GM18517 (cell line): ENCODE measurements around the gene FBXO30.

ENCODE experiments used
- ATAC-seq: cut with Tn5 transposase; IDR thresholded peaks from one replicate; pipeline ENCODE4 v1.9.1; 2021; ENCODE audit warnings: mild to moderate bottlenecking, moderate library complexity; ENCODE audit not compliant: unreplicated experiment

Gene FBXO30, protein sequence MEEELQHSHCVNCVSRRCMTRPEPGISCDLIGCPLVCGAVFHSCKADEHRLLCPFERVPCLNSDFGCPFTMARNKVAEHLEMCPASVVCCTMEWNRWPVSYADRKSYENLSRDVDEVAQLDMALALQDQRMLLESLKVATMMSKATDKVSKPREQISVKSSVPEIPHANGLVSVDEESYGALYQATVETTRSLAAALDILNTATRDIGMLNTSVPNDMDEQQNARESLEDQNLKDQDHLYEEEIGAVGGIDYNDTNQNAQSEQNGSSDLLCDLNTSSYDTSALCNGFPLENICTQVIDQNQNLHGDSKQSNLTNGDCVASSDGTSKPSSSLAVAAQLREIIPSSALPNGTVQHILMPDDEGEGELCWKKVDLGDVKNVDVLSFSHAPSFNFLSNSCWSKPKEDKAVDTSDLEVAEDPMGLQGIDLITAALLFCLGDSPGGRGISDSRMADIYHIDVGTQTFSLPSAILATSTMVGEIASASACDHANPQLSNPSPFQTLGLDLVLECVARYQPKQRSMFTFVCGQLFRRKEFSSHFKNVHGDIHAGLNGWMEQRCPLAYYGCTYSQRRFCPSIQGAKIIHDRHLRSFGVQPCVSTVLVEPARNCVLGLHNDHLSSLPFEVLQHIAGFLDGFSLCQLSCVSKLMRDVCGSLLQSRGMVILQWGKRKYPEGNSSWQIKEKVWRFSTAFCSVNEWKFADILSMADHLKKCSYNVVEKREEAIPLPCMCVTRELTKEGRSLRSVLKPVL

DNA sequence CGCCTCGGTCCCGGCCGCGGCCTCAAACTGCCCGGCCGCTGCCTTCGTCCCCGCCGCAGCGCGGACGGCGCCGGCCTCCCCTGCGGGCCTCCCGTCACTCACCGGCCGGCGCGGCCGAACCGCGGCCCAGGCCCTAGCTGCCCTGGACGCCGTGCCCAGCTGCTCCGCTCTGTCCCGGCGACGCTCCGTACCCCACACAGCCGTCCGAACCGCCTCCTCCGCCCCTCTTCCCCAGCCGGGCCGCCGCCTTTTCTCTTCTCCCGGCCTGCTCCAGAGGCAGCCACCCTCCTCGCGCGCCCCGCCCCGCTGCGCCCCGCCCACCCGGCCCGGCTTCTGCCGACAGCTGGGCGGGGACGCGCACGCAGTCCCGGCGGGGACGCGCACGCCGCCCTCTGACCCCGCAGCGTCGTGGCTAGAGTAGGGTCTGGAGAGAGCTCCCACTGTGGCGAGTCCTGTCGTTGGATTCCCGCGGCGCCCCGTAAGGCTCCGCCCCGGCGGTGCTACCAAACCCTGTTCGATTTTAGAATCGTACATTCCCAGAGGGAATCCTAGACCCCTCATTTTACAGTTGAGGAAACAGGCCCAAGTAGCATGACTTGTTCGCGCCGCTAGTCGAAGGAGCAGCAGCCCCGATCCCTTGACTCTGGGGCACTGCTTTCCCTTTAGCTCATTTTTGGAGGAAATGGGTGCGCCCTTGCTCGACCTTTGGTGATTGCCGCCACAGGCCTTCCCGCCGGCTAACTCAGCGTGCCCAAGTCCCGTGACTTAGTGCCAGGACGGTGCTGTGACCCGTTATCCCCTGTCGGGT is at the start of gene FBXO30:
TSS of gene FBXO30 (minus strand) at position 295 of the 808 bp plus-strand sequence. CDS start 8,390 bp downstream, outside the sequence.
- ATAC-seq = peak; percentile 53

DNA sequence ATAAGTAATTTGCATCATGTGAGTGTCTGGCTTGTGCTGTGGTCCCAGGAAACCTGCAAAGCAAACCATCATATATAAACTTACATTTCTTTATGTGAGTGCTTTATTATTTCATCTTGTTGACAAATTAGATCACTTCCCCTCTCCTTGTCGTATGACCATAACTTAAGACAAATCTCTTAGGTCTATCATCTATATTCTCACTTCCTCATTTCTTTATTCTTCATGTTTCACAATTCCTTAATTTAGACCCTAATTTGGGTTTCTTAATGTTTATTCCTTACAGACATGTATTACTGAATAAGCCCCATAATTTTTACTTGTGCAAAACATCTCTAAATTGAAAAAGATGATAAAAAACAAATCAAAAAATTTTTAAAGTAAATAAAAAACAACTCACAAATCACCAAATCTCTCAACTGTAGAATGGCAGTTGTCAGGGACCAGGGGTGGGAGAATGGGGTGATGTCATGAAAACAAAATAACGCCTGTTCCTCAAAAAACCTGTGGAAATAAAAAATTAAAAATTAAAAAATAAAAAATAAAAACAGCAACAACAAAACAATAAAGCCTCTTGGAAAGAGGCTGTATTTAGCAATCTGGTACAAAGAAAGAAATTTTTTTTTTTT is 49.5 kb upstream of the FBXO30 start:
- ATAC-seq = peak; percentile 43

DNA sequence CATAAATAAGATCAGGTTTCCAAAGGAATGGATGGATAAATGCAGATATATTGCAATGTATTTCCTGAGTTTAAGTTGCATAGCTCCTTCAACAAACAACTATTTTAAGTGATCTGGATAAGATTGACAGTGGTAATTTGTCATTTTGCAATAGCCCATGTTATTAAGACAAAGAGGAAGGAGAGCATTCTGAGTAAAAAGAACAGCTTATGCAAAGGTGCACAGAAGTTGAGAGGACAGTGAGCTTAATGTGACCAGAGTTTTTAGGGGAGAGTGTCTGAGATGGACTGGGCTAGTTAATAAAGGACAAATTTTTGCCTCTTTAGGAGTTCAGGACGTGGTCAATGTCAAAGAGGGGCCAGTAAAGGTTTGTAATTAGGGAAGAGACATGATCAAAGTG is 48.8 kb upstream of the FBXO30 start:
- no peak for ATAC-seq

DNA sequence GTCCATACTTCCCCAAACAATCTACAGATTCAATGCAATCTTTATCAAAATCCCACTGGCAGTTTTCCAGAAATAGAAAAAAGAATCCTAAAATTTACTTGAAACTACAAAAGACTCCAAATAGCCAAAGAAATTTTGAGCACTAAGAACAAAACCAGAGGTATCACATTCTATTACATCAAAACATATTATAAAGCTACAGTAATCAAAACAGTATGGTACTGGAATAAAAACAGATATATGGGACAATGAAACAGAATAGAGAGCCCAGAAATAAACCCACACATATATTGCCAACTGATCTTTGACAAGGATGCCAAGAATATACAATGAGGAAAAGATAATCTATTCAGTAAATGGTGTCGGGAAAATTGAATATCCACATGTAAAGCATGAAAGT is 46.0 kb upstream of the FBXO30 start:
- no peak for ATAC-seq

DNA sequence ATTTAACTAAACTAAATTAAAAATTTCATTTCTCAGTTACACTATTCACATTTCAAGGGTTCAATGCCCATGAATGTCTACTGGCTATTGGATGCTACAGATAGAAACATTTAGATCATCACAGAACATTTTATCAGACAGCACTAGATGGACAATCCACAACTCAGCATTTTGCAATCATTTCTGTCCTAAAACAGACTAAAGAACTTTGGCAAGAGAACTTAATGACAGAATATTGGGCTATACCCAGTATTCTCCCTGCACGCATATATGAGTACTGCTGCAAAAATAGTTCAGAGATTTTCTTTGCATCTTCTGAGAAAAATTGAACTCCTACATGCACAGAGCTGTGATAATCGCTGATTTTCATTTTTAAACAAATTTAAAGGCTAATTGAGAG is 36.1 kb upstream of the FBXO30 start:
- ATAC-seq = no peak

DNA sequence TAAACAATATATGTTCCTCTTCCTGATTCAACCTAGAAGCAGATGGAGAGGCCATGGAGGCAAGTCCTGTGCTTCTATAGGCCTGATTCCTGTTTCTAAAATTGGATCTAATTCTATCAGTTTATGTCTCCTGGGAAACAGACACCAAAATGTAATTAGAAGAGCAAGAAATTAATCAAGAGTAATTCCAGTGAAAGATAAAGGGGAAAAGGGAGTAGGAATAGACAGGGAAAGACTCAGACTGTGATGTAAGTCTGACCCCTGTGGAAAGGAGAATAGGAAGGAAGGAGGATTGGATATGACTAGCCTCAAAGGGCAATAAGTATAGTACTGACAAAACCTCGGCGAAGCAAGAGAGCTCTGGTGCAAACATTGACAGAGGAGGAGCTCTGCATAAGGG is 33.9 kb upstream of the FBXO30 start:
- no peak for ATAC-seq

DNA sequence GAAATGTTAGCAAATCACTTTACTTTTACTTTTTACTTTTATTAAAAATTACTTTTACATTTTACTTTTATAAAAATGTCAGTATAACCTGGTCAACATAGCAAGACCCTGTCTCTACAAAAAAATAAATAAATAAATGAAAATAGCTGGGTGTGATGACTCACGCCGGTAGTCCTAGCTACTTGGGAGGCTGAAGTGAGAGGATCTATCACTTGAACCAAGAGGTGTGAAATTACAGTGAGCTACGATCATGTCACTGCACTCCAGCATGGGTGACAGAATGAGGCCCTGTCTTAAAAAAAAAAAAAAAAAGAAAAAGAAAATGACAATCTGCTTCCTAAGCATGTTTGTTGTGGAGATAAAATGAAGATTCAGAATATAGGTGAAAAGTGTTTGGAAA is 31.0 kb upstream of the FBXO30 start:
- ATAC-seq = no peak

DNA sequence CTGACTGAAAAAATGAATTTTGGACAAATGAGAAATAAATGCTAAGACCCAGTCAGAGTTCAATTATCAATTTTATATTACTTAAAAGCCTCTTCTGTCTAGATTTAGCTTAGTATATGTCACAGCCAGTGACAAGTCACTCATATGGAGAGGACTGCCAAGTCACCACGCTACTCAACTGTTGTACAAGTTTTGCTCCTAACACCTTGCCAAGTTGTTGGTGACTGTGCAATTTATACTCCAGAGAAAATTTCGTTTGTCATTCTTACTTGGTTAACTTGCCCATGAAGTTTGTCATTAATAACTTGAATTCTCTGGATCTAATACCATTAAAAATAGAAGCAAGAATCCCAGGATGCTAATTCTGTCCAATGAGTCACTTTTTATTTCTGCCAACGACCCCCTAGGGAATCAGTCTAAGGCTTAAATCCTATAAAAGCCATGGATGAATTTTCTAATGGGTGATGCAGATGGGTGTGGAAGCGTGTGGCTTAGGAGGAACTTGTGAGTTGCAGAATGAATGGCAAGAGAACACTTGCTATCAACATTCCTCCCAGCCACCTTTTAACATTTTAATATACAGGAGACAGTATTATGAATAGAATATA is 30.4 kb upstream of the FBXO30 start:
- no peak for ATAC-seq

DNA sequence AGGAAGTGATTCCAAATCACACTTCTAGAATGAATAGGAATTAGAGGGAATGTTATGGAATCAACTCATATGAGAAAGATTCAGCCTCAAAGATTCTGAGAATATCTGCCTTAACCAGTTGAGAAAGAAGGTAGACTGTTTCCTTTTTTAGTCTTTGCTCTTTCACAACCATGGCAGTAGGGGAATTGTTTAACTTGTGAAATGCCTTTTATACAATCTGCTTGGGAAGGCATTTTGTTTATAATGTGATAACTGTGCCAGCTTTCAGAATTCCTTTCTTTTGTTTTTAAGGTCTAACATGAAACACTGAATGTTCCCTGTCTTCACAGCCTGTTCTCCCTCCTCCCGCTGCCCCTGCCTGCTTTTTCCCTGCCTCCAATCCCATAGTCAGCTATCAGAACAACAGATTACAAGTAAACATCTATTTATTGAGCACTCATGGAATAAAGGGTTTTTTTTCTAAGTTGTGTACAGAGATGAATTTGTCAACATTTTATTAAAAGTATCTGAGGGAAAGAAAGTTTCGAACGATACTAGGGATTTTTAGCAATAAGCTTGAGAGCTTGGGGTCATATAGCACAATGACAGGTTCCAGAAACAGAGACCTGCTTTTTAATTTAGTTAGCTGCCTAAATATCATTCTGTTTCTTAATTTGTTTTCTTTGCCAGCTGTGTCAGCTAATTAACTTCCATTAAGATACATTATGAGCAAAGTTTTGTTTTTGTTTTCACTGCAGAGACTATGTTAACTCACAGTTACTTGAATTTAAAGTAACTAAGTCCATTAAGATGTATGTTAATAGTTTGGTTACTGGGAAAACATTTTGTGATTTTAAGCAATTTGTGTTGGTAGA is 28.3 kb upstream of the FBXO30 start:
- ATAC-seq = no peak

DNA sequence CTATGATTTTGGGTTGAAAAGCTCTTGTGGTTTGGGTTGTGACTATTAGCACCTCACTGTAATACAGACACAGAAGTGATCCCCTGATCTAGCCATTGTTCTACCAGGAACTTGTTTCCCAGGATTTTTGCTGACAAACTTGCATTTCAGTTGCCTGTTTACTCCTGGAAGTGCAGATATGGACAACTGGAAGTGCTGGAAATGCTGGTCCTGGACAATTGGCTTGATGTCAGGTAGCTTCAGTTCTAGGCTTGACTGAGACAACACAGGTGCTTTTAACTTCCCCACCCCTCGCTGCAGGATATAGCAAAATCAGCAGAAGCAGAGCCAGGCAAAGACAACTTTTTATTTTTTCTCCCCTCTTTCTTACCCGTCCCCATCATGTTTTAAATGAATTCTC is 27.1 kb upstream of the FBXO30 start:
- no peak for ATAC-seq

DNA sequence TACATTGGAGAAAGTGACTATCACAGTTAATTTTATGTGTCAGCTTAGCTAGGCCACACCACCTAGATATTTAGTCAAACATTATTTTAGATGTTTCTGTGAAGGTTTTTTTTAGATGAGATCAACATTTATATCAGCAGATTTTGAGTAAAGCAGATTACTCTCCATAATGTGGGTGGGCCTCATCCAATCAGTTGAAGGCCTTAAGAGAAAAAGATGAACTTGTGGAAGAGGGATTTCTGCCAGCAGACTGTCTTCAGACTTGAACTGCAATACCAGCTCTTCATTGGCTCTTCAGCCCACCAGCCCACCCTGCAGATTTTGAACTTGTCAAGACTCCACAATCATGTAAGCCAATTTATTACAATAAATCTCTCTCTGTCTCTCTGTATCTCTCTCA is 25.1 kb upstream of the FBXO30 start:
- no peak for ATAC-seq

DNA sequence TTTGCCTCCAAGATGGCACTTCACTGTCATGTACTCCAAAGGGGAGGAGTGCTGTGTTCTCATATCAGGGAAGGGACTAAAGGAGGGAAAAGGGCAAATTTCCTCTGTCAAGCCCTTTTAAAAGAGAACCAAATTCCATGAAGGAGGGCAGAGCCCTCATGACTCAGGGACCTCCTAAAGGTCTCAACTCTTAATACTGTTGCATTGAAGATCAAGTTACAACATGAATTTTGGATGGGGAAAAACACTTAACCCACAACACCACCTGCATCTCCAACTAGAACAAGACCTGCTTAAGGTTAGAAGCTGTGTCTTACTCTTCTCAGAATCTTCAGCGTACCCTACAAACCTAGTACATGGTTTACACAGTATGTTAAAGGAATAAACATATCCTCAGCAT is 23.7 kb upstream of the FBXO30 start:
- ATAC-seq = no peak

DNA sequence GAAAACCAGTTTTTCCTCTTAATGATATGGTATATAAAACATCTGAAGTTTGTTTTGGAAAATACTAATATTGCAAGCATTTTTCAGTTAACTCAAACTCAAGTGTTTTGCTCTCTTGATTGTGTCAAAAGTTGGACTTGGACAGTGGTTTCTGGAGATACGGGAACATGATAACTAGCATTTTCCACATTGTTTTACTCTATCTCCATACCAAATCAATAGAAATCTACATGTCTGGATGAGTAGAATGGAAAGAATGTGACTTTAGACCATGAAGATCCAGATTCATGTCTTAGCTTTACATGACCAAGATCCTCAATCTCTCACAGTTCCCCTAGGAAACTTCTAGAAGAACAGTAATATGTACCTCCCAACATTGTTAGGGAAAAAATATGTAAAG is 22.2 kb upstream of the FBXO30 start:
- ATAC-seq = no peak

DNA sequence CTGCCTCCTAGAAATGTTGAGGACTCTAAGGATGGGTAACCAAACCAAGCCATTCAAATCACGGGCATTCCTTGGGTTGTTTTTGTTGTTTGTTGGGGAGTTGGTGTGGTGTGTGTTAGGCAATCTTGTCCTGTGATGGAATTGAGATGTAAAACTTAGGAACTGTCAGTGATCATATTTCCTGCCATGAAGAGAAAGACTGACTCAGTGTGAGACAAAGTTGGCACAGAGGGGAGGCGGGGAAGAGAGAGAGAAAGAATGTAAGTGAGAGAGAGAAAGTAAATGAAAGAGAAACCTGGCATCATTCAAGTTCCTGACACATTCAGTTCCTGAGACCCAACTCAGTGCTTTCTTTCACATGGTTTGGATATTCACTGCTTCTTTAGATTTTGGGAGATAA is 21.6 kb upstream of the FBXO30 start:
- ATAC-seq = no peak

DNA sequence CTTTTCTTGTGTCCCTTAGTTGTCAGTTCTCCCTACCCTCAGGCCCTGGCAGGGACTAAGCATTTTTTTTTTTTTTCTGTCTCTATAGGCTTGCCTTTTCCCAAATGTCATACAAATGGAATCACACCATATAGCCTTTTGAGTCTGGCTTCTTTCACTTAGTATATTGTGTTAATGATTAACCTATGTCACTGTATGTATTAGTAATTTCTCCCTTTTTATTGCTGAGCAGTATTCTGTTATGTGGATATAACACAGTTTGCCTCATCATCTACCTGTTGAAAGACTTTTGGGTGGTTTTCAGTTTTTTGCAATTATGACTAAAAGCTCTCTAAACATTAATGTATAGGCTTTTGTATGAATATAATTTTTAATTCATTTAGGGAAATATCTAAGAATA is 16.0 kb upstream of the FBXO30 start:
- ATAC-seq = no peak

DNA sequence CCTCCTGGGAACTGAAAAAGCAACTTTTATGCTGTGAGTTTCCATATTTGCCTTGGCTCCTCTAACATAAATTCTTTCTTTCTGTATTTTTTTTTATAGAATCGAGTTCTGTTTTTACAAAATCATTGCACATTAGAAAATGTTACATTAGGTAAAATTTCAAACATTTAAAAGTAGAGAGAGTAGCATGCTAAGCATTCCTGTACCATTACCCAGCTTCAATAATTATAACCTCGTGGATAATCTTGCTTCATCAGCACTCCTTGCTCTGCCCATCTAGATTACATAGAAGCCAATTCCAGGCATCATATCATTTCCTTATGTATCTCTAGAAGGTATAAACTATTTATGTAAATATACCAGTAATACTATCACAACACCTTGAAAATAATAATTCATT is 15.4 kb upstream of the FBXO30 start:
- no peak for ATAC-seq

DNA sequence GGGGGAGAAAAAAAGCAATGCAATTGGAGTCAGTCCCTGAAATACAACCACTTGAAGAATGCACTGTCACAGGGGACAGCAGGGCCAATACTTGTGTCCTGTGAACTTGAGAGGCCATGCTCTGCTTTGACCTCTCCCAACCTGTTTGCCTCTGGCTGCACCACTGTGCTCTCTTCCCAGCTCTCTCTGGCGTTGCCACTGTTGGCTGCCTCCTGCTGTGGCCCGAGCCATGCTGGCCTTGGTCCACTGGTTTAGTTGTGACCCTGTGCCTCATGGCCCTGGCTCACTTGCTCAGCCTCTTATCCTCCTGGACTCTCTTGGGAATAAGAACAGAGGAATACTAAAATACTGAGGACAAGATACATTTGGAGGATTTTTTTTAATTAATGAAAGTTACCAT is 14.5 kb upstream of the FBXO30 start:
- ATAC-seq = no peak

DNA sequence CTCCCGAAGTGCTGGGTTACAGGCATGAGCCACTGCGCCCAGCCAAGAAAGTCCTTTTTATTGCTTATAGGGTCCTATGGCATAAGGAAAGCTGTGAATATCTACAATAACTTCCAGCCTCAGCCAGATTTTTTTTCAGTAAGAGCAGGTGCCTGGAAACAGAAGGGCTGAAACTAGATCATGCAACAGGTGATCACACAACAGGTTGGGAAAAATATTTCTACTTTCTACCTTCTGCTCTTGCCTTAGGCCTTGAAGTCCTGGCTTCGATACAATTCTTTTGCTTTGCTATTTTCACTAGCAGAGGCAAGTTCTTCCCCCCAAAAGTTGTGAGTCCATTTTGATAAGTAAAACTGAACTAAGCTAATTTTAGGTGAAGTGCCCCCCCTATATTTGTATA is 9.7 kb upstream of the FBXO30 start:
- ATAC-seq = no peak

DNA sequence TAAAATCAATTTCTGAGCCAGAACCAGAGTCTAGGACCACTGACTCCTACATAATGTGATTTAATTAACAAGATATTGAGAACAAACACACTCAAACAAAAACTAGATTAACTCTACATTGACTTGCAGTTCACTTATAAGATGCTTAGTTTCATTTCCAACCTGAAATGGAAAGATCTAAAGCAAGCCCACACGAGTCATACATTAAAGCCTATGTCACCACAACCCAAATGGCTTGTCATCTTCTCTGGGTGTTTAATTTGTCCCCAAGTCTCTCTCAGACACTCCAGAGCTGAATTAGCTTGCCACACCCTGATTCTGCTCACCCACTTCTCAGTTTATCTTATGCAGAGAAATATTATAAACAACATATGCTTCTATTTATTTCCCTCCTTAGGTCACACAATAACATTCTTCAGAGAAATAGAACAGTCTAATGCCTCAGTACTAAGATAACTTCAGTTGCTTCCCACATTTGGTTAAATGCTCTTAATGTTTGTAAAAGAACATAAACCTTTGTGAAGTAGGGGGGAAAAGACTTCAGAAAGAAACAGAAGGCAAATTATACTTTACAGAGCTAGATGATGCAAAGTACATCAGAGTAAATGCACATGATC is 8.8 kb upstream of the FBXO30 start:
- no peak for ATAC-seq
